Fibroblast of lung (primary cell): ENCODE results near the gene TLR1.

ENCODE experiments used
- EZH2 ChIP-seq: IDR thresholded peaks from 2 replicates; pipeline ENCODE4 v1.5.1; 2012; ENCODE audit warnings: low read length, control low read depth, mild to moderate bottlenecking; ENCODE audit errors: missing control alignments
- TF ChIP-seq, protein P1 (sequence below), 2 donors: IDR thresholded peaks in 1 of 2; conservative IDR thresholded peaks in 1 of 2; 1 replicate in 1 of 2; 2 replicates in 1 of 2; pipeline ENCODE4 v1.5.1; 2011 to 2012; ENCODE audit warnings: low read length in 2 of 2, control low read depth in 1 of 2, inconsistent platforms in 1 of 2, low read depth in 1 of 2, mild to moderate bottlenecking in 1 of 2

DNA sequence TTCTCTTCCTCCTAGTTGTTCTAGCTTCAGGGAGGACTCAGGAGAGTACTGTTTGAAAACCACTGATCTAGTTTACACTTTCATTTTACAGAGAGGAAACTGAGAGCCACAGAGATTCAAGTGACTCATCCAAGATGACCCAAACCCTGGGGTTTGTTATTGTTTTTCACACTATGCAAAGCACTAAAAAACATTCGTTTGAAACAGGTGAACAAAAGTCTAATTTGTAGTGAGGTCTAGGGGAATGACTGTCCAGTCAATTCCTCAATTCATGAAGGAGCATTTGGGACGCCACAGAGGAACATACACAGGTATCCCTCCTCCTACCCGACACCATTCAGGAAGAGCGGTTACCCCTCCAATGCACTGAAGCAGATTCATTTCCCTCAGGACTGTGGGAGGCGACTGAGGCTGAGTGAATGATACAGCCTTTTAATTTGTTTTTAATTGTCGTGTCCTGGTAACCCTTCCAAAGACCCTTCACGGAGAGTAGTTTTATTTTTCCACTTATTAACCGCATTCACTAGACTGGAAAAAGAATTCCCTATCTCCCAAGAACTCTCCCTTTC is 52.1 kb downstream of the TLR1 start:
- TF ChIP-seq, protein P1, sequence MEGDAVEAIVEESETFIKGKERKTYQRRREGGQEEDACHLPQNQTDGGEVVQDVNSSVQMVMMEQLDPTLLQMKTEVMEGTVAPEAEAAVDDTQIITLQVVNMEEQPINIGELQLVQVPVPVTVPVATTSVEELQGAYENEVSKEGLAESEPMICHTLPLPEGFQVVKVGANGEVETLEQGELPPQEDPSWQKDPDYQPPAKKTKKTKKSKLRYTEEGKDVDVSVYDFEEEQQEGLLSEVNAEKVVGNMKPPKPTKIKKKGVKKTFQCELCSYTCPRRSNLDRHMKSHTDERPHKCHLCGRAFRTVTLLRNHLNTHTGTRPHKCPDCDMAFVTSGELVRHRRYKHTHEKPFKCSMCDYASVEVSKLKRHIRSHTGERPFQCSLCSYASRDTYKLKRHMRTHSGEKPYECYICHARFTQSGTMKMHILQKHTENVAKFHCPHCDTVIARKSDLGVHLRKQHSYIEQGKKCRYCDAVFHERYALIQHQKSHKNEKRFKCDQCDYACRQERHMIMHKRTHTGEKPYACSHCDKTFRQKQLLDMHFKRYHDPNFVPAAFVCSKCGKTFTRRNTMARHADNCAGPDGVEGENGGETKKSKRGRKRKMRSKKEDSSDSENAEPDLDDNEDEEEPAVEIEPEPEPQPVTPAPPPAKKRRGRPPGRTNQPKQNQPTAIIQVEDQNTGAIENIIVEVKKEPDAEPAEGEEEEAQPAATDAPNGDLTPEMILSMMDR (conservative IDR thresholded peaks at IDR 0.05 in 1 of 2, IDR thresholded peaks at IDR 0.05 in 1 of 2; ENCODE audit: low read depth in 1 of 2, low read length in 2 of 2) = no peak
- TF ChIP-seq EZH2 = no peak
